Naive thymus-derived CD4-positive, alpha-beta T cell (primary cell): ENCODE measurements around the gene CTNNA3. TPM values are rescaled to one million over a fixed set of nuclear protein-coding genes. Genes with fewer than 3 reads are reported as not detected.

Source experiments
- ATAC-seq: fragments of 150-1000 bp; cut with Tn5 transposase; 2 replicates; pipeline ENCODE4 v1.10.0; 2021; ENCODE audit warnings: mild to moderate bottlenecking, moderate library complexity
- CTCF ChIA-PET: fragments of 350-600 bp; sonication (Branson Sonifier 250); formaldehyde crosslinking; loops from one replicate; lab custom pipeline; 2021; ENCODE audit warnings: antibody characterized with exemption; lab: Charles Lee
- POLR2A ChIA-PET: fragments of 350-600 bp; sonication (Branson Sonifier 250); formaldehyde crosslinking; loops from one replicate; lab custom pipeline; 2021; ENCODE audit warnings: antibody characterized with exemption, inconsistent platforms; lab: Charles Lee
- DNase-seq, 9 donors: peaks; one replicate each; pipeline versions ENCODE4 v3.0.0 to v3.0.0-alpha.2; 2020 to 2022; ENCODE audit warnings: mixed read lengths in 1 of 9
- H3K27ac ChIP-seq: one replicate; pipeline ENCODE4 v1.7.0; 2013; ENCODE audit warnings: mild to moderate bottlenecking, low read depth, low read length, moderate library complexity
- H3K27me3 ChIP-seq, 2 donors: one replicate each; pipeline ENCODE4 v1.7.0; 2013; ENCODE audit warnings: low read length in 2 of 2, mild to moderate bottlenecking in 2 of 2, moderate library complexity in 2 of 2; ENCODE audit not compliant: control insufficient read depth in 2 of 2, insufficient read depth in 2 of 2
- H3K36me3 ChIP-seq, 3 experiments: 1 replicate in 2 of 3; 2 replicates in 1 of 3; pipeline ENCODE4 v1.7.0; 2013; ENCODE audit warnings: low read length in 3 of 3, mild to moderate bottlenecking in 3 of 3, moderate library complexity in 1 of 3; ENCODE audit not compliant: insufficient read depth in 3 of 3, control insufficient read depth in 2 of 3
- H3K4me1 ChIP-seq, 2 donors: one replicate each; pipeline ENCODE4 v1.7.0; 2013; ENCODE audit warnings: low read length in 2 of 2, mild to moderate bottlenecking in 2 of 2, moderate library complexity in 1 of 2; ENCODE audit not compliant: control insufficient read depth in 2 of 2, insufficient read depth in 2 of 2
- H3K4me3 ChIP-seq: 2 replicates; pipeline ENCODE4 v1.7.0; 2013; ENCODE audit warnings: mild to moderate bottlenecking, low read length
- H3K9me3 ChIP-seq, 3 experiments: 1 replicate in 2 of 3; 2 replicates in 1 of 3; pipeline ENCODE4 v1.7.0; 2013; ENCODE audit warnings: low read length in 3 of 3; ENCODE audit not compliant: control insufficient read depth in 2 of 3
- H3K27ac Mint-ChIP-seq, 9 donors: one replicate each; pipeline ENCODE4 v1.8.0; 2020 to 2022; ENCODE audit warnings: mixed read lengths in 9 of 9, mild to moderate bottlenecking in 8 of 9, moderate library complexity in 5 of 9, inconsistent platforms in 2 of 9
- H3K27me3 Mint-ChIP-seq, 5 donors: one replicate each; pipeline ENCODE4 v1.8.0; 2021 to 2022; ENCODE audit warnings: mixed read lengths in 5 of 5, mild to moderate bottlenecking in 1 of 5
- H3K36me3 Mint-ChIP-seq, 5 donors: one replicate each; pipeline ENCODE4 v1.8.0; 2020 to 2022; ENCODE audit warnings: mixed read lengths in 5 of 5, mild to moderate bottlenecking in 3 of 5, inconsistent platforms in 1 of 5
- H3K4me1 Mint-ChIP-seq, 7 donors: one replicate each; pipeline ENCODE4 v1.8.0; 2020 to 2022; ENCODE audit warnings: mixed read lengths in 7 of 7, mild to moderate bottlenecking in 3 of 7, inconsistent platforms in 1 of 7
- H3K4me3 Mint-ChIP-seq, 10 donors: one replicate each; pipeline ENCODE4 v1.8.0; 2020 to 2022; ENCODE audit warnings: mild to moderate bottlenecking in 10 of 10, mixed read lengths in 10 of 10, moderate library complexity in 6 of 10, inconsistent platforms in 2 of 10
- H3K9me3 Mint-ChIP-seq, 11 donors: one replicate each; pipeline ENCODE4 v1.8.0; 2020 to 2022; ENCODE audit warnings: mixed read lengths in 11 of 11, mild to moderate bottlenecking in 4 of 11, inconsistent platforms in 1 of 11, moderate library complexity in 1 of 11
- intact Hi-C, 2 donors: fragments of 100-400 bp; cut with micrococcal nuclease; formaldehyde crosslinking; loops; one replicate each; pipeline ENCODE4 v1.15.1; 2023
- polyA plus RNA-seq, 2 donors: library from polyadenylated mRNA; unstranded; fragments of 300-500 nt; fragmentation: Illumina TruSeq; gene quantifications; one replicate each; pipeline ENCODE4 v1.2.3, GENCODE V29; 2021
- total RNA-seq, 6 experiments: library from RNA in 5 of 6; stranded (reverse) in 5 of 6; gene quantifications; 1 replicate in 5 of 6; 2 replicates in 1 of 6; pipeline ENCODE4 v1.2.3 and lab custom pipeline; 2021 to 2026

Gene CTNNA3
- total and polyA plus RNA-seq, 7 experiments from 2014 or later: 0.43 to 0.84 (median 0.71) TPM; not detected in 2

GRCh38 chr10:66673071-66673470 lies 1022.9 kb downstream of the CTNNA3 start:
- ATAC-seq: no peak

GRCh38 chr10:66671562-66671961 lies 1024.4 kb downstream of the CTNNA3 start:
- DNase-seq (no peak), ATAC-seq (no peak)
- Mint-ChIP-seq H3K27ac (no peak overlapping the region), H3K36me3 (no peaks in the 10 kb centered on the region), H3K4me1 (no peaks in the 10 kb centered on the region), H3K9me3 (peaks cover 0 to 9% (median 0%) of the 10 kb centered on the region in 11 donors), H3K4me3 (no peak overlapping the region), H3K27me3 (no peaks in the 10 kb centered on the region)
- intact Hi-C loops: no loop called here
- Histone ChIP-seq H3K4me3 (no peak overlapping the region), H3K27me3 (no peaks in the 10 kb centered on the region), H3K36me3 (no peaks in the 10 kb centered on the region), H3K27ac (no peak overlapping the region), H3K4me1 (no peaks in the 10 kb centered on the region), H3K9me3 (no peaks in the 10 kb centered on the region)
- POLR2A ChIA-PET: no interaction called here
- CTCF ChIA-PET: no interaction called here

More at GRCh38 chr10:66673071-66673470, 1022.9 kb downstream of the CTNNA3 start:
- Histone ChIP-seq H3K4me1 (no peaks in the 10 kb centered on the region), H3K4me3 (no peak overlapping the region), H3K9me3 (no peaks in the 10 kb centered on the region), H3K27ac (no peak overlapping the region), H3K36me3 (no peaks in the 10 kb centered on the region), H3K27me3 (no peaks in the 10 kb centered on the region)
- no peaks in the 10 kb centered on the region for H3K4me1 Mint-ChIP-seq
- H3K9me3 Mint-ChIP-seq: peaks cover 0 to 14% (median 0%) of the 10 kb centered on the region in 11 donors
- ChIA-PET CTCF (no interaction called here), POLR2A (no interaction called here)
- DNase-seq: no peak
- no peak overlapping the region for H3K4me3 Mint-ChIP-seq
- no peak overlapping the region for H3K27ac Mint-ChIP-seq
- H3K36me3 Mint-ChIP-seq: no peaks in the 10 kb centered on the region
- no peaks in the 10 kb centered on the region for H3K27me3 Mint-ChIP-seq
- intact Hi-C loops: no loop called here

- H3K36me3 Mint-ChIP-seq: no peaks in the 10 kb centered on the region
- peaks cover 0 to 9% (median 0%) of the 10 kb centered on the region in 11 donors for H3K9me3 Mint-ChIP-seq
- no peak overlapping the region for H3K27ac Mint-ChIP-seq
- Histone ChIP-seq H3K27ac (no peak overlapping the region), H3K36me3 (no peaks in the 10 kb centered on the region), H3K4me3 (no peak overlapping the region), H3K27me3 (no peaks in the 10 kb centered on the region), H3K9me3 (no peaks in the 10 kb centered on the region), H3K4me1 (no peaks in the 10 kb centered on the region)
- intact Hi-C loops: no loop called here
- no peaks in the 10 kb centered on the region for H3K4me1 Mint-ChIP-seq
- ATAC-seq (no peak), DNase-seq (no peak)
- CTCF ChIA-PET: no interaction called here
- no peak overlapping the region for H3K4me3 Mint-ChIP-seq
- POLR2A ChIA-PET: no interaction called here
- H3K27me3 Mint-ChIP-seq: no peaks in the 10 kb centered on the region
These were observed 1024.9 kb downstream of the CTNNA3 start for GRCh38 chr10:66671064-66671463.

GRCh38 chr10:66656499-66656898 lies 1039.5 kb downstream of the CTNNA3 start:
- DNase-seq (no peak), ATAC-seq (no peak)
- H3K27ac ChIP-seq: no peak overlapping the region
- H3K27me3 ChIP-seq: no peaks in the 10 kb centered on the region
- intact Hi-C loops: no loop called here
- Mint-ChIP-seq H3K27ac (no peak overlapping the region), H3K4me1 (no peaks in the 10 kb centered on the region), H3K27me3 (no peaks in the 10 kb centered on the region), H3K36me3 (no peaks in the 10 kb centered on the region), H3K4me3 (no peak overlapping the region), H3K9me3 (peaks cover 0 to 6% (median 3%) of the 10 kb centered on the region in 11 donors)
- no peaks in the 10 kb centered on the region for H3K4me1 ChIP-seq
- H3K9me3 ChIP-seq: peaks cover 0 to 3% (median 0%) of the 10 kb centered on the region in 3 experiments
- no peaks in the 10 kb centered on the region for H3K36me3 ChIP-seq
- POLR2A ChIA-PET: no interaction called here
- H3K4me3 ChIP-seq: no peak overlapping the region
- CTCF ChIA-PET: no interaction called here

GRCh38 chr10:66654861-66655260 lies 1041.1 kb downstream of the CTNNA3 start:
- Mint-ChIP-seq H3K4me1 (no peaks in the 10 kb centered on the region), H3K4me3 (no peak overlapping the region), H3K27ac (no peak overlapping the region), H3K36me3 (no peaks in the 10 kb centered on the region), H3K27me3 (no peaks in the 10 kb centered on the region), H3K9me3 (peaks cover 0 to 10% (median 3%) of the 10 kb centered on the region in 11 donors)
- POLR2A ChIA-PET: no interaction called here
- Histone ChIP-seq H3K4me1 (no peaks in the 10 kb centered on the region), H3K4me3 (no peak overlapping the region), H3K27ac (no peak overlapping the region), H3K36me3 (no peaks in the 10 kb centered on the region), H3K9me3 (peaks cover 0 to 3% (median 0%) of the 10 kb centered on the region in 3 experiments), H3K27me3 (no peaks in the 10 kb centered on the region)
- CTCF ChIA-PET: no interaction called here
- no peak for ATAC-seq
- intact Hi-C loops: no loop called here
- DNase-seq: no peak

- POLR2A ChIA-PET: no interaction called here
These were observed 1044.5 kb downstream of the CTNNA3 start for GRCh38 chr10:66651308-66652082.

GRCh38 chr10:66649626-66650025 lies 1046.4 kb downstream of the CTNNA3 start:
- Histone ChIP-seq H3K4me3 (no peak overlapping the region), H3K27ac (no peak overlapping the region), H3K4me1 (no peaks in the 10 kb centered on the region), H3K36me3 (no peaks in the 10 kb centered on the region), H3K27me3 (no peaks in the 10 kb centered on the region), H3K9me3 (peaks cover 0 to 3% (median 0%) of the 10 kb centered on the region in 3 experiments)
- intact Hi-C loops: no loop called here
- CTCF ChIA-PET: no interaction called here
- Mint-ChIP-seq H3K27me3 (no peaks in the 10 kb centered on the region), H3K4me3 (no peak overlapping the region), H3K36me3 (no peaks in the 10 kb centered on the region), H3K9me3 (peaks cover 0 to 20% (median 6%) of the 10 kb centered on the region in 11 donors), H3K27ac (no peak overlapping the region), H3K4me1 (no peaks in the 10 kb centered on the region)
- POLR2A ChIA-PET: no interaction called here
- no peak for ATAC-seq
- DNase-seq: no peak

More at GRCh38 chr10:66651308-66652082, 1044.5 kb downstream of the CTNNA3 start:
- no peak overlapping the region for H3K4me3 ChIP-seq
- H3K27me3 ChIP-seq: no peaks in the 10 kb centered on the region
- intact Hi-C loops: no loop called here
- Mint-ChIP-seq H3K9me3 (peaks cover 0 to 20% (median 6%) of the 10 kb centered on the region in 11 donors), H3K4me3 (no peak overlapping the region), H3K27me3 (no peaks in the 10 kb centered on the region), H3K27ac (no peak overlapping the region), H3K4me1 (no peaks in the 10 kb centered on the region), H3K36me3 (no peaks in the 10 kb centered on the region)
- no peaks in the 10 kb centered on the region for H3K4me1 ChIP-seq
- CTCF ChIA-PET: no interaction called here
- ATAC-seq (no peak), DNase-seq (no peak)
- H3K27ac ChIP-seq: no peak overlapping the region
- no peaks in the 10 kb centered on the region for H3K36me3 ChIP-seq
- peaks cover 0 to 3% (median 0%) of the 10 kb centered on the region in 3 experiments for H3K9me3 ChIP-seq
